B cell (primary cell): ENCODE data around the gene OTULINL. TPM values are rescaled to one million over a fixed set of nuclear protein-coding genes. Genes with fewer than 3 reads are reported as not detected.

Experiments
- ATAC-seq: fragments of 200-7000 bp; cut with Tn5 transposase; one replicate; pipeline ENCODE4 v1.10.0; 2021; ENCODE audit warnings: low read depth, mild to moderate bottlenecking, moderate number of reproducible peaks, moderate library complexity
- CTCF ChIA-PET: fragments of 350-600 bp; sonication (Branson Sonifier 250); formaldehyde crosslinking; loops from one replicate; lab custom pipeline; 2021; ENCODE audit warnings: antibody characterized with exemption, inconsistent platforms; lab: Charles Lee
- POLR2A ChIA-PET: fragments of 350-600 bp; sonication (Branson Sonifier 250); formaldehyde crosslinking; loops from one replicate; lab custom pipeline; 2021; ENCODE audit warnings: antibody characterized with exemption; lab: Charles Lee
- DNase-seq: peaks from one replicate; pipeline ENCODE4 v3.0.0; 2013
- H2AFZ ChIP-seq: 2 replicates; pipeline ENCODE4 v1.6.1; 2012; ENCODE audit warnings: mild to moderate bottlenecking, low read depth, low read length; ENCODE audit not compliant: insufficient read depth, poor library complexity, severe bottlenecking
- H3K27ac ChIP-seq, 2 donors: 1 replicate in 1 of 2; 2 replicates in 1 of 2; pipeline ENCODE4 v1.5.1; 2012 to 2013; ENCODE audit warnings: low read length in 2 of 2, mild to moderate bottlenecking in 2 of 2, moderate library complexity in 1 of 2
- H3K27me3 ChIP-seq, 4 experiments: fragments of 200-600 bp in 1 of 4; sonication (generic) in 1 of 4; replicated peaks in 1 of 4; 1 replicate in 2 of 4; 2 replicates in 2 of 4; pipeline versions ENCODE4 v1.6.1 to v1.7.0; 2013 to 2016; ENCODE audit warnings: low read length in 3 of 4, mild to moderate bottlenecking in 2 of 4, mixed read lengths in 1 of 4, moderate library complexity in 1 of 4; ENCODE audit not compliant: insufficient read depth in 4 of 4, control insufficient read depth in 3 of 4; ENCODE audit errors: control extremely low read depth in 1 of 4
- H3K36me3 ChIP-seq, 2 experiments: replicated peaks in 1 of 2; 1 replicate in 1 of 2; 2 replicates in 1 of 2; pipeline versions ENCODE4 v1.6.1 to v1.7.1; 2013; ENCODE audit warnings: low read length in 1 of 2; ENCODE audit not compliant: insufficient read depth in 2 of 2, control insufficient read depth in 1 of 2; ENCODE audit errors: control extremely low read depth in 1 of 2, extremely low read depth in 1 of 2
- H3K4me1 ChIP-seq, 2 donors: fragments of 200-600 bp in 1 of 2; sonication (generic) in 1 of 2; 1 replicate in 1 of 2; 2 replicates in 1 of 2; pipeline versions ENCODE4 v1.5.1 to v1.6.1; 2013 to 2017; ENCODE audit warnings: low read length in 2 of 2; ENCODE audit not compliant: control insufficient read depth in 2 of 2, insufficient read depth in 2 of 2
- H3K4me2 ChIP-seq: replicated peaks from 2 replicates; pipeline ENCODE3; 2012; ENCODE audit warnings: mild to moderate bottlenecking, low read depth, low read length; ENCODE audit not compliant: poor library complexity, severe bottlenecking
- H3K4me3 ChIP-seq, 5 experiments: fragments of 200-600 bp in 1 of 5; sonication (generic) in 1 of 5; 1 replicate in 3 of 5; 2 replicates in 2 of 5; pipeline versions ENCODE4 v1.5.1 to v1.7.0; 2011 to 2016; ENCODE audit warnings: low read length in 4 of 5, mild to moderate bottlenecking in 4 of 5, low read depth in 2 of 5, control low read depth in 1 of 5, moderate library complexity in 1 of 5; ENCODE audit not compliant: insufficient read depth in 1 of 5; ENCODE audit errors: control extremely low read depth in 1 of 5, extremely low read depth in 1 of 5
- H3K79me2 ChIP-seq: fragments of 200-600 bp; sonication (generic); one replicate; pipeline ENCODE4 v1.6.0; 2016; ENCODE audit warnings: low read length; ENCODE audit not compliant: control insufficient read depth, insufficient read depth
- H3K9ac ChIP-seq: fragments of 200-600 bp; sonication (generic); 2 replicates; pipeline ENCODE4 v1.6.1; 2017; ENCODE audit warnings: mild to moderate bottlenecking, low read length, moderate library complexity
- H3K9me3 ChIP-seq, 3 donors: one replicate each; pipeline versions ENCODE4 v1.6.1 to v1.7.1; 2013; ENCODE audit warnings: low read length in 2 of 3; ENCODE audit not compliant: control insufficient read depth in 2 of 3, insufficient read depth in 1 of 3; ENCODE audit errors: control extremely low read depth in 1 of 3
- H4K20me1 ChIP-seq: 2 replicates; pipeline ENCODE4 v1.6.0; 2012; ENCODE audit warnings: mild to moderate bottlenecking, low read length; ENCODE audit not compliant: insufficient read depth, control insufficient read depth, poor library complexity, severe bottlenecking
- H3K27ac Mint-ChIP-seq: one replicate; pipeline ENCODE4 v1.8.0; 2021; ENCODE audit warnings: mixed read lengths
- H3K27me3 Mint-ChIP-seq: one replicate; pipeline ENCODE4 v1.8.0; 2021; ENCODE audit warnings: mixed read lengths
- H3K4me1 Mint-ChIP-seq: one replicate; pipeline ENCODE4 v1.8.0; 2021; ENCODE audit warnings: mixed read lengths
- H3K4me3 Mint-ChIP-seq: one replicate; pipeline ENCODE4 v1.8.0; 2021; ENCODE audit warnings: mixed read lengths
- H3K9me3 Mint-ChIP-seq: one replicate; pipeline ENCODE4 v1.8.0; 2022; ENCODE audit warnings: mixed read lengths; ENCODE audit not compliant: insufficient read depth
- CTCF ChIP-seq: fragments of 200-600 bp; IDR thresholded peaks from one replicate; pipeline ENCODE4 v1.8.0; 2022; ENCODE audit warnings: antibody characterized with exemption, mild to moderate bottlenecking
- EZH2 ChIP-seq: IDR thresholded peaks from 2 replicates; pipeline ENCODE4 v1.6.1; 2012; ENCODE audit warnings: borderline replicate concordance, low read depth, mild to moderate bottlenecking, moderate library complexity, low read length; ENCODE audit not compliant: insufficient read depth, poor library complexity, severe bottlenecking
- WGBS: methylation state at CpG from one replicate; pipeline ENCODE4 v1.1.5; 2013; ENCODE audit warnings: missing lambda C conversion rate; ENCODE audit not compliant: insufficient coverage; 5-methylcytosine and 5-hydroxymethylcytosine counted together
- intact Hi-C: fragments of 100-400 bp; cut with micrococcal nuclease; formaldehyde crosslinking; loops from one replicate; pipeline ENCODE4 v1.10.0; 2022
- polyA plus RNA-seq: library from polyadenylated mRNA; depleted of rRNA; stranded (reverse); fragments of >200 nt; gene quantifications from 2 replicates; pipeline ENCODE4 v1.2.3, GENCODE V29; 2012
- total RNA-seq, 2 donors: library from RNA; stranded (reverse); fragments of 120-200 nt in 1 of 2; gene quantifications; 1 replicate in 1 of 2; 2 replicates in 1 of 2; pipeline versions ENCODE4 v1.2.3 to v1.2.4, GENCODE V29; 2013 to 2022

Gene OTULINL
- total and polyA plus RNA-seq, 2 donors (not counting 1 experiment from before 2014, with no cell fraction given), result 0.33 to 0.81 TPM

GRCh38 chr5:14655146-14655741 is 73.7 kb downstream of the OTULINL start:
- TF ChIP-seq EZH2 (no peak), CTCF (no peak)
- H3K27ac ChIP-seq, result no peak overlapping the region
- ATAC-seq (no peak), DNase-seq (no peak)
- intact Hi-C loops, result no loop called here
- no peak overlapping the region for H3K9ac ChIP-seq
- WGBS, result 50% methylated on average over 3 of the region's 4 CpGs
- no peak overlapping the region for H3K4me3 Mint-ChIP-seq
- H4K20me1 ChIP-seq, result no peaks in the 10 kb centered on the region
- H3K4me2 ChIP-seq, result no peak overlapping the region
- H3K4me3 ChIP-seq, result no peak overlapping the region
- peaks cover 3 to 16% of the 10 kb centered on the region in 2 donors for H3K4me1 ChIP-seq
- no peak overlapping the region for H3K27ac Mint-ChIP-seq
- H3K36me3 ChIP-seq, result no peaks in the 10 kb centered on the region
- H3K27me3 ChIP-seq, result no peaks in the 10 kb centered on the region
- ChIA-PET POLR2A (no interaction called here), CTCF (interaction anchor here (0.7 to 1.8 kb wide), 3 partner anchors 22 to 667 kb away, joined by 3 to 4 read pairs (median 4); no protein-coding TSS in a partner anchor)
- no peaks in the 10 kb centered on the region for H3K9me3 Mint-ChIP-seq
- H3K4me1 Mint-ChIP-seq, result peaks cover 20% of the 10 kb centered on the region
- H2AFZ ChIP-seq, result no peak overlapping the region
- H3K9me3 ChIP-seq, result no peaks in the 10 kb centered on the region
- H3K27me3 Mint-ChIP-seq, result no peaks in the 10 kb centered on the region
- no peaks in the 10 kb centered on the region for H3K79me2 ChIP-seq

GRCh38 chr5:14656898-14657297 is 75.3 kb downstream of the OTULINL start:
- ATAC-seq (no peak), DNase-seq (no peak)
- no peaks in the 10 kb centered on the region for H3K9me3 Mint-ChIP-seq
- no peak overlapping the region for H3K27ac Mint-ChIP-seq
- Histone ChIP-seq H3K27me3 (no peaks in the 10 kb centered on the region), H3K4me3 (peak overlapping the region in 1 of 5 experiments; percentile 19), H3K36me3 (no peaks in the 10 kb centered on the region), H3K4me1 (peaks cover 10 to 22% of the 10 kb centered on the region in 2 donors), H4K20me1 (no peaks in the 10 kb centered on the region), H3K4me2 (peak overlapping the region; percentile 0), H3K27ac (no peak overlapping the region), H3K9ac (no peak overlapping the region), H2AFZ (no peak overlapping the region), H3K9me3 (no peaks in the 10 kb centered on the region), H3K79me2 (no peaks in the 10 kb centered on the region)
- no CpG with 5 or more reads among the region's 2 CpGs for WGBS
- H3K27me3 Mint-ChIP-seq, result no peaks in the 10 kb centered on the region
- H3K4me3 Mint-ChIP-seq, result no peak overlapping the region
- intact Hi-C loops, result no loop called here
- peaks cover 29% of the 10 kb centered on the region for H3K4me1 Mint-ChIP-seq
- no peak for TF ChIP-seq EZH2
- TF ChIP-seq CTCF, result no peak
- CTCF ChIA-PET, result interaction anchor here (0.7 to 5.0 kb wide), 4 partner anchors 9 to 387 kb away, joined by 3 to 37 read pairs (median 4); no protein-coding TSS in a partner anchor
- POLR2A ChIA-PET, result no interaction called here
